NCI-H345 treated with DMSO at 0.1 percent for 48 hours (cell line): ENCODE measurements around the gene USP36.

Experiments
- DNase-seq: peaks from one replicate; lab custom pipeline; 2025; ENCODE audit not compliant: unreplicated experiment; lab: John Stamatoyannopoulos, UW

The USP36 gene

DNA sequence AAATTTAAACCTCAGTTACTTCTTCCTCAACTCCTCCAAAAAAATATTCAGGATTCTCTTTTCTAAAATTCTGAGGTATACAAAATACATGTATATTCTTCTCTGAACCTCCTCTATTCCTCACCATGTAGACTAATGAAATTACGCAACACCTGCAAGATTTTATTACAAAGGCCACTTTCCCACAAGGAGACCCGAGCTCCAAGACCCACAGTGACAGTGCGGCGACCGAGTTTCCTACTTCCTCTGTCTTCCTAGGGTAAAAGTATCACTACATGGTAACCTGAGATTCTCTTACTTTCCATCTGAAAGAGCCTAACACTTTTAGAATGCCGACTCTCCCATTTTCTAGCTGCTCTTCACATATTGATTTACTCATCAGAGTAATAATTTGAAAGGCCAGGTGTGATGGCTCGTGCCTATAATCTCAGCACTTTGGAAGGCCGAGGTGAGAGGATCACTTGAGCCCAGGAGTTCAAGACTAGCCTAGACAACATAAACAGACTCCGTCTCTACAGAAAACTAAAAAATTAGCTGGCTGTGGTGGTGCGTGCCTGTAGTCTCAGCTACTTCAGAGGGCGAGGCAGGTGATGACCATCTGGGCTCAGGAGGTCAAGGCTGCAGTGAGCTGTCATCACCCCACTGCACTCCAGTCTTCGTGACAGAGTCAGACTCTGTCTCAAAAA is 94.2 kb downstream of the USP36 start:
- DNase-seq: no peak
